Progenitor cell of endocrine pancreas (in vitro differentiated cells): ENCODE data around the gene SIRPA. TPM values are rescaled to one million over a fixed set of nuclear protein-coding genes. Genes with fewer than 3 reads are reported as not detected.

Source experiments
- DNase-seq: peaks from one replicate; pipeline ENCODE4 v3.0.0; 2021; ENCODE audit warnings: low spot score; ENCODE audit not compliant: unreplicated experiment
- H3K27ac Mint-ChIP-seq: 2 replicates; pipeline ENCODE4 v1.8.0; 2021; ENCODE audit warnings: mild to moderate bottlenecking, moderate library complexity, mixed read lengths
- H3K27me3 Mint-ChIP-seq: 2 replicates; pipeline ENCODE4 v1.8.0; 2021; ENCODE audit warnings: mixed read lengths
- H3K36me3 Mint-ChIP-seq: 2 replicates; pipeline ENCODE4 v1.8.0; 2022; ENCODE audit warnings: mixed read lengths; ENCODE audit not compliant: insufficient read depth
- H3K4me1 Mint-ChIP-seq: 2 replicates; pipeline ENCODE4 v1.8.0; 2021; ENCODE audit warnings: low read depth, mixed read lengths
- H3K4me3 Mint-ChIP-seq: 2 replicates; pipeline ENCODE4 v1.8.0; 2021; ENCODE audit warnings: low read depth, mild to moderate bottlenecking, moderate library complexity, mixed read lengths
- H3K9me3 Mint-ChIP-seq: 2 replicates; pipeline ENCODE4 v1.8.0; 2021; ENCODE audit warnings: low read depth, mixed read lengths
- total RNA-seq: library from RNA; stranded (reverse); gene quantifications from 2 replicates; pipeline ENCODE4 v1.2.1, GENCODE V29; 2021
- TF ChIP-seq, protein P1 (sequence below): fragments of 200-600 bp; sonication (generic); IDR thresholded peaks from one replicate; pipeline ENCODE4 v1.5.0; 2021; ENCODE audit warnings: antibody characterized with exemption, mild to moderate bottlenecking; ENCODE audit not compliant: unreplicated experiment

Gene SIRPA
- total RNA-seq, 1 donor from 2014 or later, result 16.2 TPM

DNA sequence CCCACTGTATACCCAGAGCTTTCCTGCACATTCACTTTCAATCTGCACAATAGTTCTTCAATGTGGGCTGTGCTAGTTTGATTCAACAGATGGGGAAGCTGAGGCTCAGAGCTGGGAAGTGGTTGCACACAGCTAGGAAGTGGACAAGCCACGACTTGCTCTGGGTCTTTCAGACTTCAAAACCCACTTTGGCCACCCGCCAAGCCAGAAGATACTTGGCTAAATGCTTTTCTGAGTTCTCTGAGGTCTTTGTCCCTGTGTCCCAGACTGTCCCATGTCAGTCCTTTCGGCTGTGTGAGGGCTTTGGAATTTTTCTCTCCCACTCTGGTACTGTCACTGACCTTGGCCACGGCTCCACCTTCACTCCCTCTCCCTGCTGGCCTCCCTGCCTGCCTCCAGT lies 88.1 kb downstream of the SIRPA start:
- DNase-seq, result no peak
- no peak overlapping the region for H3K4me3 Mint-ChIP-seq
- no peak overlapping the region for H3K27ac Mint-ChIP-seq
- H3K36me3 Mint-ChIP-seq, result no peaks in the 10 kb centered on the region
- TF ChIP-seq, protein P1, sequence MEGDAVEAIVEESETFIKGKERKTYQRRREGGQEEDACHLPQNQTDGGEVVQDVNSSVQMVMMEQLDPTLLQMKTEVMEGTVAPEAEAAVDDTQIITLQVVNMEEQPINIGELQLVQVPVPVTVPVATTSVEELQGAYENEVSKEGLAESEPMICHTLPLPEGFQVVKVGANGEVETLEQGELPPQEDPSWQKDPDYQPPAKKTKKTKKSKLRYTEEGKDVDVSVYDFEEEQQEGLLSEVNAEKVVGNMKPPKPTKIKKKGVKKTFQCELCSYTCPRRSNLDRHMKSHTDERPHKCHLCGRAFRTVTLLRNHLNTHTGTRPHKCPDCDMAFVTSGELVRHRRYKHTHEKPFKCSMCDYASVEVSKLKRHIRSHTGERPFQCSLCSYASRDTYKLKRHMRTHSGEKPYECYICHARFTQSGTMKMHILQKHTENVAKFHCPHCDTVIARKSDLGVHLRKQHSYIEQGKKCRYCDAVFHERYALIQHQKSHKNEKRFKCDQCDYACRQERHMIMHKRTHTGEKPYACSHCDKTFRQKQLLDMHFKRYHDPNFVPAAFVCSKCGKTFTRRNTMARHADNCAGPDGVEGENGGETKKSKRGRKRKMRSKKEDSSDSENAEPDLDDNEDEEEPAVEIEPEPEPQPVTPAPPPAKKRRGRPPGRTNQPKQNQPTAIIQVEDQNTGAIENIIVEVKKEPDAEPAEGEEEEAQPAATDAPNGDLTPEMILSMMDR, result no peak
- no peaks in the 10 kb centered on the region for H3K9me3 Mint-ChIP-seq
- H3K27me3 Mint-ChIP-seq, result peaks cover 42% of the 10 kb centered on the region
- no peaks in the 10 kb centered on the region for H3K4me1 Mint-ChIP-seq

DNA sequence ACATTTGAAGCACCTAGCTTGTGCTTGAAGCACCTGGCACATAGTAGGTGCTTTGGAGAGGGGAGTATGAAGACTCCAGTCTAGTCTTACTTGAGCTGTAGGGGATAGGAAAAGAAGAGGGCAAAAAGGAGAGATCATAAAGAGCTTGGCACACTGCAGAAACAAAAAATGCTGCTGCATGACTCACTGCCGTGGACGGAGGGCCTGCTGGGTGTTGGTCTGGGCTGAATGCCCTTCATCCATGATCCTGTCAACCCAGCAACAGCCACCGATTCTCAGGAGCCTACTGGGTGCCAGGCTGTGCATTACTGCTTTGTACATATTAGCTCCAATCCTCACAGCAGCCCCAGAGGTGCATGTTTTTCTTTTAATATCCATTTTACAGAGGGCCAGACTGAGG lies 92.6 kb downstream of the SIRPA start:
- Mint-ChIP-seq H3K4me3 (no peak overlapping the region), H3K4me1 (peaks cover 5% of the 10 kb centered on the region), H3K27ac (no peak overlapping the region), H3K27me3 (peaks cover 28% of the 10 kb centered on the region), H3K9me3 (no peaks in the 10 kb centered on the region), H3K36me3 (no peaks in the 10 kb centered on the region)
- TF ChIP-seq, protein P1, result no peak
- DNase-seq, result no peak

Other genes starting within 250 kb of the SIRPA start
- not detected in 2 replicates for gene SIRPG, start 237.6 kb upstream of the SIRPA start, total RNA-seq
- not detected in 2 replicates for gene PDYN, start 98.7 kb downstream of the SIRPA start, total RNA-seq
- 39.8 and 41.9 TPM in 2 replicates for gene STK35, start 206.4 kb downstream of the SIRPA start, total RNA-seq